DMS153 treated with DMSO at 0.1 percent for 48 hours (cell line): ENCODE data around the gene CLDN5.

Experiments
- DNase-seq: peaks from one replicate; lab custom pipeline; 2025; ENCODE audit not compliant: unreplicated experiment; lab: John Stamatoyannopoulos, UW

The CLDN5 gene

GRCh38 chr22:19483481-19484244 is 40.5 kb downstream of the CLDN5 start:
- DNase-seq = no peak

GRCh38 chr22:19482297-19482696 is 41.9 kb downstream of the CLDN5 start:
- no peak for DNase-seq

GRCh38 chr22:19480789-19481188 is 43.4 kb downstream of the CLDN5 start:
- DNase-seq = no peak

- no peak for DNase-seq
Measured at GRCh38 chr22:19480173-19480568, 44.0 kb downstream of the CLDN5 start.

DNA sequence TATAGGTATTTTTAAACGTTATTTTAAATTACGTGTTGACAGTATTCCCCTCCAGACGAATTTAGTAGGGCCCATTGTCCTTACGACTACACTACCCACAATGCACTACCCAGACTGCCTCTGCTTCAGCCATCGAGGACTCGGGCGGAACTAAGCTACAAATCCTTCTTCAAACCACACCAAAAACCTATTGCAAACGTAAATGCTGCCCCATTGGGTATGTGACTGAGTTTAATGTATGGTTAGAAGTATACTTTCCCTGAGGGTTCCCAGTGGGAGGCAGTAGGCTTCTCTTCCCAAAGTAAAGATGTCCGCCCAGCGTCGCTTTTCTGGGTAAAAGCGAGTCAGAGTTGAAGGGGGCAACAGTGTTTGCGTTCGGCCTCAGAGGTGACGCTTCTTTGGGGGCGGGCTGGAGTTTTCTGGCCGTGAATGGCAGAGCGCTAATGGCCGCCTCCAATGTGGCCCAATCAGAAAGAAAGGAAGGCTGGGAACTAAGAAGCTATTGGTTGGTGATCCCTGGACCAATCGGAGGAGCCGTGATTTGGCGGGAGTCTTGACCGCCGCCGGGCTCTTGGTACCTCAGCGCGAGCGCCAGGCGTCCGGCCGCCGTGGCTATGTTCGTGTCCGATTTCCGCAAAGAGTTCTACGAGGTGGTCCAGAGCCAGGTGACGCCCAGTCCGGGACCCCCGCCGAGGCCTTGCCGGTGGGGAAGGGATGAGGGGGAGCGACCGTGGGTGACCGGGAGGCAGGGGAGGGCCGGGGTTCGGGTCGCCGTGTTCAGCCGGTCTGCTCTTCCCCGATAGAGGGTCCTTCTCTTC is 44.6 kb downstream of the CLDN5 start, which contains the start of gene CDC45:
TSS of gene CDC45 (plus strand) at position 566 of the 818 bp plus-strand sequence. CDS start at position 615, 49 bp downstream.
- DNase-seq = peak; percentile 99

- DNase-seq = no peak
Measured at GRCh38 chr22:19478901-19479354, 45.3 kb downstream of the CLDN5 start, which contains the start of gene UFD1. Gene UFD1, minus strand, starts transcription at chr22:19479193. Its CDS starts 108 bp downstream, at chr22:19479085.

DNA sequence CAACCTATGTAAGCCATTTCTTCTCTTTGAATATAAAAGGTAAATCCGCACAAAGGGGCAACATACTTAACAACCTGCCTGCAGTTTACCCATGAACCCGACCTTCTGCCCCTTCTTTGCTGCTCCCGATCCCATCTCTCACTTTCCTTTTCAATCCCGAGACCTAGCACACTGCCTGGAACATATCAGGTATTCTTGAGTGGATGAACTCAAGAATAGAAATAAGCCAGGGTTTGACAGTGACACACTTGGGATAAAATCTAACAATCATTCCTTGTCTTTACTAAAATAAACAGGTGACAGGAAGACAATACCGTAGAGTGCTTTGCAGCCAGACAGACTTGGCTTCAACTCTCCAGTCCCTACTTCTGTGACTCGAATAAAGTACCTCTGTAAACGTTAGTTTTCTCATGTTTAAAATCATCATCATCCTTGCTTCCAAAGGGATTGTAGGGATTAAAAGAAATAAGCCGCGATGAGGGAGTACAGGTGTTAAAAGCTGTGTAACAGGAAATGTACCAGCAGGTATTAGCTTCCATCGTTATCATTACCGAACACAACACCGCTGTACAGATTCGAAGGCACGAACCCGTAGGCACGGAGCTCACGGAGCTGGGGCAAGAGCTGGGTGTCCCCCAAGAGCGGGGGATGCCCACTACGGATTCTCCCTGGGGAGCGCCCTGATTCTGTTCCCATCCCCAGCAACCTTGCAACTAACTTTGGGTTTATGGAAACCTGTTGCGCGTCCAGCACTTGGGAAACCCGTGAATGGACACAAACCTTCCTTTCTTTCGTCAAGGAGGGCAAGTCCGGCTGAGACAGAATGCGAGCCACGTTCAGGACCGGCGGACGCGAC is 45.9 kb downstream of the CLDN5 start:
- DNase-seq = no peak

DNA sequence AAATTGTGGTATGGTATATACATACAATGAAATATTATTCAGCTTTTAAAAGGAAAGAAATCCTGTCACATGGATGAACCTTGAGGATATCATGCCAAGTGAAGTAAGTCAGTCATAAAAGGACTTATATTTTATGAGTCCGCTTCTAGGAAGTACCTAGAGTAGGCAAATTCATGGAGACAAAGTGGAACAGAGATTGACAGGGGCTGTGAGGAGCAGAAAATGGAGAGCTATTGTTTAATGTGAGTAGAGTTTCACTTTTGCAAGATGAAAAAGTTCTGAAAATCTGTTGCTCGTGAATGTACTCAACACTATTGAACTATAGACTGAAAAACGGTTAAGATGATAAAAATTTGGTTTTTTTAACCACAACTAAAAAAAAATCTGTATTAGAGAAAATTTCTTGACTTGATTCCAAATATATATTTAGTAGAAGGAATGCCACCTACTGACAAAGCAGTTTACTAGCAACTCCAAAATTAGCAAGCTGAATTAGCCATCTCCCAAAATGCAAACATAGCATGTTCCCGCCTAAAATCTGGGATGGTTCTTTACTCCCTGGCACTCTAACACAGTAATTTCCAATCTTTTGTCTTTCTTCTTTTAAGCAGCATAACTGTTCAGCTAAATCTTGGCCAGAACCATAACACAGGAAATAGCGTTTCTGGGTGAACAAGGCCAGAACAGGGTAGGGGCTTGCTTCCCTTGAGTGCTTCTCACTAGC is 46.7 kb downstream of the CLDN5 start:
- no peak for DNase-seq

DNA sequence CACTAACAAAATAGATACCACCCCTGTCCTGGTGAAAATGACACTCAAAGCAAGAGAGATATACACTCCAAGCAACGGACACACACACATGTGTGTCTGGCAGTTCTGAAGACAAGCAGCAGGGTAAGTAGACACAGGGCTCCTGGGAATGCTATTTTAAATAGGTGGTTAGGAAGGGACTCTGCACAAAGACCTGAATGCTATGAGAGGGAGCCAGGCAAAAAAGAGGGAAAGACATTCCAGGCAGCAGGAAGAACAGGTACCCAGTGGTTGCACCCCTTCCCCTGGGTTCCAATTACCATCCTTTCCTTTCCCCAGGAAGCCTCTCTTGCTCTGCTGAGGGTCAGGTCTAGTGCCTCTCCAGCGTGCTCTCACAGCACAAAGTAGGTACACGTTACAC is 48.2 kb downstream of the CLDN5 start:
- no peak for DNase-seq

GRCh38 chr22:19473578-19473977 is 50.6 kb downstream of the CLDN5 start:
- DNase-seq = no peak
